Large intestine (tissue), 3 donors: ENCODE data around the gene CELSR1. TPM values are rescaled to one million over a fixed set of nuclear protein-coding genes. Genes with fewer than 3 reads are reported as not detected.

Source experiments
- DNase-seq, 2 donors: peaks; one replicate each; pipeline versions ENCODE4 v3.0.0 to v3.0.0-alpha.2; 2013
- H3K27ac ChIP-seq: one replicate; pipeline ENCODE4 v1.5.1; 2013; ENCODE audit warnings: low read length
- H3K27me3 ChIP-seq: 2 replicates; pipeline ENCODE4 v1.6.1; 2013; ENCODE audit warnings: low read length; ENCODE audit not compliant: control insufficient read depth, insufficient read depth
- H3K36me3 ChIP-seq: 2 replicates; pipeline ENCODE4 v1.6.1; 2013; ENCODE audit warnings: low read length; ENCODE audit not compliant: control insufficient read depth, insufficient read depth
- H3K4me1 ChIP-seq: one replicate; pipeline ENCODE4 v1.6.1; 2013; ENCODE audit warnings: low read length; ENCODE audit not compliant: control insufficient read depth, insufficient read depth
- H3K4me3 ChIP-seq: one replicate; pipeline ENCODE4 v1.5.1; 2013; ENCODE audit warnings: low read length
- H3K9me3 ChIP-seq: one replicate; pipeline ENCODE4 v1.6.1; 2013; ENCODE audit warnings: mild to moderate bottlenecking, low read depth, low read length, moderate library complexity; ENCODE audit not compliant: control insufficient read depth
- WGBS: methylation state at CpG from one replicate; pipeline ENCODE4 v1.1.5; 2013; ENCODE audit warnings: low lambda C conversion rate; ENCODE audit not compliant: insufficient coverage; 5-methylcytosine and 5-hydroxymethylcytosine counted together
- polyA plus RNA-seq: library from polyadenylated mRNA; unstranded; fragments of 120-200 nt; gene quantifications from one replicate; pipeline ENCODE4 v1.2.1, GENCODE V29; 2013

CELSR1 gene
- polyA plus RNA-seq, 1 donor: 5.9 TPM

DNA sequence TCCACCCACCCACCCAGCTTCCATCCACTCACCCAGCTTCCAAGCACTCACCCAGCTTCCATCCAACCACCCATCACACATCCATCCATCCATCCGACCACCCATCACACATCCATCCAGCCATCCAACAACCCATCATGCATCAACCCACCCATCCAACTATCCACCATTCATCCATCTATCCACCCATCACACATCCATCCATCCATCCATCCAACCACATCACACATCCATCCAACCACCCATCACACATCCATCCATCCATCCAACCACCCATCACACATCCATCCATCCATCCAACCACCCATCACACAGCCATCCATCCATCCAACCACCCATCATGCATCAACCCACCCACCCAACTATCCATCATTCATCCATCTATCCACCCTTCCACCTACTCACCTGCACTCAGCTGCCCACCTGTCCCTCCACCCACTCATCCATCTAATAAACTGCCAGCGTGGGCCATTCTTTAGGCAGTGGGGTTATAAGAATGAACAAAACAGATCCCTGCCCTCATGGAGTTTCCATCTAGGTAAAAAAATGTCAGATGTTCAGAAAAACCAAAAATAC lies 88.2 kb downstream of the CELSR1 start:
- no peak overlapping the region for H3K27ac ChIP-seq
- no peak overlapping the region for H3K4me3 ChIP-seq
- H3K9me3 ChIP-seq: no peaks in the 10 kb centered on the region
- no peaks in the 10 kb centered on the region for H3K36me3 ChIP-seq
- 100% methylated on average over 1 of the region's 2 CpGs for WGBS
- H3K27me3 ChIP-seq: peaks cover 2% of the 10 kb centered on the region
- no peak for DNase-seq
- no peaks in the 10 kb centered on the region for H3K4me1 ChIP-seq

DNA sequence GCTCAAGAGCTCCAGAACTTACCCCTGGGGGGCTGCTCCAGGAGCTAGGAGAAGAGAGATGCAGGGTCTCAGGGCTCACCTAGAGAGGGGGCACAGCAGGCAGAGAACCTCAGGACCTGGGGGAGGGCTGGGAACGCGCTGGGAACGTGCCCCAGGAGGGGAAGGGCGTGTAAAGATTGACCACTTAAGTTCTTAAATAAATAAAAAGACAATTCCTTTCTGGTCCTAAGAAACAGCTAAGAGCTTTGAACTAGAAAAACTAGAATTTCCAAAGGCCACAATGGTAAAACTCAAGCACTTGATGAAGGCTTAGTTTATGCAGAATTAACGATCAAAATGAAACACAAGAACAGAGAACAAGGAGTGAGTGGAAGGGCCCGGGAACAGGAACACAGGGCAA lies 89.1 kb downstream of the CELSR1 start:
- Histone ChIP-seq H3K4me3 (no peak overlapping the region), H3K27me3 (no peaks in the 10 kb centered on the region), H3K36me3 (no peaks in the 10 kb centered on the region), H3K4me1 (no peaks in the 10 kb centered on the region), H3K9me3 (no peaks in the 10 kb centered on the region), H3K27ac (no peak overlapping the region)
- no peak for DNase-seq
- no CpG with 5 or more reads among the region's 6 CpGs for WGBS

DNA sequence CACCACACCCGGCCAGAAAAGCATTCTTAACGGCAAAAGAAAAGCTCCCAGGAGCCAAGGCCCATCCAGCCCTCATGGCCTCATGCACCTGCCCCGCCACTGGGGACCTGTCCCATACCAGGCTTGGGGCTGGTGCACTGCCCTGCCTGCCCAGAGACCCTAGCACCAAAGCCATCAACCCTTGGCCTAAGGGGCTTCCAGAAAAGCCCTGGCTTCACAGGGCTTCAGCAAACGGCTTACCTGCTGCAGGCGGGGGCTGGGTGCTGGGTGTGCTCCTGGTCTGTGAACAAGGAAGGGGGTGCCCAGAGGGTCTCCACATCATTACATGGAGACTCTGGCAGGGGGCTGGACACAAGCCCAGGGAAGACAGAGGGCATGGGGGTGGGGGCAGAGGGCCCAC lies 89.5 kb downstream of the CELSR1 start:
- Histone ChIP-seq H3K4me1 (no peaks in the 10 kb centered on the region), H3K36me3 (no peaks in the 10 kb centered on the region), H3K4me3 (no peak overlapping the region), H3K27ac (no peak overlapping the region), H3K27me3 (no peaks in the 10 kb centered on the region), H3K9me3 (no peaks in the 10 kb centered on the region)
- WGBS: no CpG with 5 or more reads among the region's 5 CpGs
- no peak for DNase-seq

DNA sequence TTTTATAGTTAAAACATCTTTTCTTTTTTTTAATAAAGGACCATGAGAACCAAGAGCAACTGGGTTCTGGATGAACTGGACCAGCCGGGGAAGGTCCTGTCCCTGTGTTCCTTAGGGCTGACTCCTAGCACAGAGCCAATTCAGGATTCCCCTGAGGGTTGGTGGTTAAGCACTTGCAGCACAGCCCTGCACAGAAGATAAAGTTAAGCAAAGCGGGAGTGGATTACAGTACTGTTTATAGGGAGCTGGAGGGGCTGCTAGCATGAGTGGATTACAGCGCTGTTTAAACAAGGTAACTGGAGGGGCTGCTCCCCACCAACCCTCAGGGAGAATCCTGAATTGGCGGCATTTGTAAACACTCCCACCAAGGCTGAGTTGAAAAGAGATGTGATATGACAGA lies 90.6 kb downstream of the CELSR1 start:
- DNase-seq: no peak
- Histone ChIP-seq H3K27me3 (no peaks in the 10 kb centered on the region), H3K27ac (no peak overlapping the region), H3K36me3 (no peaks in the 10 kb centered on the region), H3K4me1 (no peaks in the 10 kb centered on the region), H3K9me3 (no peaks in the 10 kb centered on the region), H3K4me3 (no peak overlapping the region)
- 60% methylated on average over 1 of the region's 4 CpGs for WGBS

DNA sequence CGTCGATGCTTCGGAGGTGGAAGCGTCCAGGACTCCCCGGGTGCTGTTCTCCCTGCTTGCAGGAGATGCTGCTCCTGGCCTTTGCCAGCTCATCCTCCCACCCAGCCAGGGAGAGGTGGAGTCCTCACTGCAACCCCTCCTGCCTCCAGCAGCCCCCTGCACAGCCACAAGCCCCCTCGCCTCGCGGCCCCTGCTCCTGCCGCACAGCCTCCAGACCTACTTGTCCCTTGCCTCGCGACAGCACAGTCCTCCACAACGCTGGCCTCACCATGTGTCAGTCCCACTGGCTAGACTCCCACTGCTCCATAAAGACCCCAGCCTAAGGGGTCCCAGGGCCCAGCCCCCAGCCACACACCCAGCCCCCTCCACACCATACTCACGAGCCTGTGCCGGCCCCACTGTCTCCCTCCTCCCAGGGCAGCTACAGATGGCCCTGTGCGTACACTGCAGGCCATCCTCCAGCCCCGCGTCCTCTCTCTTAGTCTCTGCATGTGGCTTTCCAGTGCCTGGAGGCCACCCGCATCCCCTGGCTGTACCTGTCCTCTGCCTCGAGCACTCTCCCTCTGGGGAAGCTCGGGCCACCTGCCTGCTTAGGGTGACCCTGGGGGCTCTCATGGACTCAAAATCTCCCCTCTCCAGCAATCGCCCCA lies 91.5 kb downstream of the CELSR1 start:
- Histone ChIP-seq H3K4me3 (no peak overlapping the region), H3K9me3 (no peaks in the 10 kb centered on the region), H3K36me3 (no peaks in the 10 kb centered on the region), H3K27me3 (no peaks in the 10 kb centered on the region), H3K27ac (no peak overlapping the region), H3K4me1 (no peaks in the 10 kb centered on the region)
- WGBS: 72% methylated on average over 2 of the region's 21 CpGs
- no peak for DNase-seq

DNA sequence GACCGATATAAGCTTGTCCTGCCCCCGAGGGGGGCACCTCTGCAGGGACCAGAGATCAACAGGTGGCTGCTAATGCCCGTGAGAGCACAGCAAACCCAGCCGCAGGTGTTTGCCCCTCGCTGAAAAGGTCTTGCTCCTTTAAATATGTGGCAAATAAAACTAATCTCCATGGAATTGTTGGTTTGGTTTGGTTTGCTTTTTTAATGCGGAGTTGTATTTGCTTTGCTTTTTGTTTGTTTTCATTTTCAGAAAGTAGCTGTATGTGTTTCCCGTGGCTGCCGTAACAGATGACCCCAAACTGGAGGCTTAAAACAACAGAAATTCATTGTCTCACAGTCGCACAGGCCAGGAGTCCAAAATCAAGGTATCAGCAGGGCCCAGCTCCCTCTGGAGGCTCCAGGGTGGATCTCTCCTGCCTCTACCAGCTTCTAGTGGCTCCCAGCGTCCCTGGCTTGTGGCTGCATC lies 93.0 kb downstream of the CELSR1 start:
- Histone ChIP-seq H3K36me3 (no peaks in the 10 kb centered on the region), H3K4me1 (no peaks in the 10 kb centered on the region), H3K27me3 (no peaks in the 10 kb centered on the region), H3K27ac (no peak overlapping the region), H3K4me3 (no peak overlapping the region), H3K9me3 (no peaks in the 10 kb centered on the region)
- no CpG with 5 or more reads among the region's 10 CpGs for WGBS
- DNase-seq: no peak

DNA sequence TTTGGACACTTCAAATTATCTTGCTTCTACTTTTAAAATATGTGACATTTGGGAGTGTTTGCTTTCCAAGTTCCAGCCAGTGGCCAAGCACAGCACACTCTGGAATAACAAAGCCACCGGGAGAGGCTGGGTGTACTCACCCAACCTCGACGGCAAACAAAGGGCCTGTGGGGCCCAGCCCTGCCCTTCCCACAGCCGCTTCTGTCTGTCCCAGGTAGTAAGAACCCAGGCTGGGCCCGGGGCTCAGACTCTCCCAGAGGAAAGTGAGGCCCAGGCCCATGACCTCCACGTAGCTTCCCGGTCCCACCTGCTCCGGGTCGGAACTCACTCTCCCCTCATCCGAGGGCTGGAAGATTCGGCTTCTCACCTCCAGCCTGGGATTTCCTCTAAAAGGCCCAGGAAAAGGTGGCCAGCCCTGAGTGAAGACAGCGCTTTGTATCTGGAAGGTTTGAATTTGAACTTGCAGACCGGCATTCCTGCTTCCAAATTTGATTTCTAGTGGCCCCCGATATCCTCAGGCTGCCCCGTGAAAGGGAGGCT lies 93.5 kb downstream of the CELSR1 start:
- Histone ChIP-seq H3K9me3 (no peaks in the 10 kb centered on the region), H3K4me1 (no peaks in the 10 kb centered on the region), H3K4me3 (no peak overlapping the region), H3K36me3 (no peaks in the 10 kb centered on the region), H3K27ac (no peak overlapping the region), H3K27me3 (no peaks in the 10 kb centered on the region)
- no CpG with 5 or more reads among the region's 15 CpGs for WGBS
- no peak for DNase-seq

DNA sequence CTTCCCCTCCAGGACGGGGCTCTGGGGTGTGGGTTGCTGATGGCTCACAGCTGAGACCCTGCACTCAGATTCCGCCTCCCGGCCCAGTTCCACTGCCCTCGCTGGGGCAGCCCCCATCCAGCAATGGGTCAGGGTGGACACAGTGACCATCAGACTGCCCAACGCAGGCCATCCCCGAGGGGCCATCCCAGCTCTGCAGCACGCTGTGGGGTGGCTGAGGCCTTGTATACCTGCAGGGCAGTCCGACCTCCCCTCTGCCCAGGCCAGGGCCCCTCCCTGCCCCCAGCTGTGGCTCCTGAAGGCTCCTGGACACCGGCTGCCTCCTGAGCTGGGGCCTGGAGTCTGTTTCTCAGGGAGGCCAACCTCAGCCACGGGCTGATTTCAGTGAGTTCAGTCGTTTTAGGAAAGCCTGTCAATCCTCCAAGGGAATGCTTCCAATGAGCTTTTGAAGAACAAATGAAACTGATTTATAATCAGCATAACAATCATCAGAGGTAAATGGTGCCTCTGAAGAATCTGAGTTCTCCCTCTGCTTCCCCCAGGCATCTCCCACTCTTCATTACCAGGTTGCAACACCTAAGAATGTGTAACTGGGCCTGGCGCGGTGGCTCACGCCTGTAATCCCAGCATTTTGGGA lies 95.1 kb downstream of the CELSR1 start:
- Histone ChIP-seq H3K9me3 (no peaks in the 10 kb centered on the region), H3K36me3 (no peaks in the 10 kb centered on the region), H3K4me1 (no peaks in the 10 kb centered on the region), H3K27me3 (no peaks in the 10 kb centered on the region), H3K27ac (no peak overlapping the region), H3K4me3 (no peak overlapping the region)
- DNase-seq: no peak
- no CpG with 5 or more reads among the region's 14 CpGs for WGBS

DNA sequence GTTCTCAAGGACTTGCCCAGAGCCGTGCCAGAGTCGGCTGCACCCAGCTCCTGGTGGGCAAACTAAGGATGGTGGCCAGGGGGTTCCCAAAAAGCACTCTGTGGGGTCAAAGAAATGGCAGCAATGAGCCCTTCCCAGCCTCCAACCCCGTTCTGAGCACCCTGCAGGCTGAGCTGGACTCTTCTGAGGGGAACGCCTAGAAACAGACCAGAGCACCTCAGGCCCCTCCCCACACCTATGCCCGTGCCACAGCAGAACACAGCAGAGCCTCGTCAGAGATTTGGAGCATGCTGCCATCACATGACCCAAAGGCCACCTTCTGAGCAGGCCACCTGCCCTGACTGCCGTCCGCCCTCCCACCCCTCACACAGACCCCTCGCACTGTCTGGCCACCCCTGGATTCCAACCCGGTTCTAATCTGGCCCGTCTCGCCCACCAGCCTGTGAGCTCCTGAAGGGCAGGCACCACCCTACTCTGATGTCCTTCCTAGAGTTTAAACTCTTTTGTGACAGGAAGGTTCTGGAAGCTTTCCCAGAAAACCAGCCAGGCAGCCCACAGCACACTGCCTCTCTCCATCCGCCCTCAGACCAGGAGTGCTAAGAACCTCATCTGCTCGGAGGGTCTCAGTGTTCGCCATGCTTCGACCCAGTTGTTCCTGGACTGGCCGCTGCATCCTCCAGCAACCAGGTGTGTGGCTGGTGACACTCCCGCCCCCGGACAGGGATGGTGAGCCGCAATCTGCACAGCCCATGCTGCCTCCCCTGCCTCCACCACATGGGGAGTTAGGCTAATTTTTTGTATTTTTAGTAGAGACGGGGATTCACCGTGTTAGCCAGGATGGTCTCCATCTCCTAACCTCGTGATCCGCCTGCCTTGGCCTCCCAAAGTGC lies 97.6 kb downstream of the CELSR1 start:
- no peak for DNase-seq
- no peaks in the 10 kb centered on the region for H3K27me3 ChIP-seq
- no peaks in the 10 kb centered on the region for H3K9me3 ChIP-seq
- H3K4me3 ChIP-seq: no peak overlapping the region
- no peaks in the 10 kb centered on the region for H3K36me3 ChIP-seq
- no peak overlapping the region for H3K27ac ChIP-seq
- no CpG with 5 or more reads among the region's 24 CpGs for WGBS
- H3K4me1 ChIP-seq: no peaks in the 10 kb centered on the region

DNA sequence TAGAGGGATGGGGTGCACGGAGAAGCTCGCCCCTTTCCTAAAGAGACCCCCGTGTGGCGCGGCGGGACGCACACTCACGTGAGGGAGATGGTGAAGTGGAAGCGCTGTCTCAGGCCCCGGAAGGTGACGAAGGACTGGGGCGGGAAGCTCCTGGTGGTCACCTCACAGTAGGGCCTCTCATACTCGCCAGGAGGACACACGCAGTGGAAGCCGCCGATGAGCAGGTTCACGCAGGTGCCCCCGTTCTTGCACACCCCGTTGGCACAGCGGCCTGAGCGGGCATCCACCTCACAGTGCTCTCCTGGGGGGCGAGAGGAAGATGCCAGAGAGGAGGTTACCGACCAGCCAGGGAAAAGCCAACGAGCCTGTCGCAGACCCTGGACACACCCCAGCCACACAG lies 98.3 kb downstream of the CELSR1 start:
- Histone ChIP-seq H3K27me3 (no peaks in the 10 kb centered on the region), H3K27ac (no peak overlapping the region), H3K4me1 (no peaks in the 10 kb centered on the region), H3K36me3 (no peaks in the 10 kb centered on the region), H3K9me3 (no peaks in the 10 kb centered on the region), H3K4me3 (no peak overlapping the region)
- DNase-seq: no peak
- no CpG with 5 or more reads among the region's 25 CpGs for WGBS
